K562 (cell line): Measurements from ENCODE around the gene ERVH48-1. TPM values are rescaled to one million over a fixed set of nuclear protein-coding genes. Genes with fewer than 3 reads are reported as not detected.
"Not testable (repeated sequence)": the region's sequence is repeated elsewhere in the genome, so short reads cannot be mapped to it uniquely, and the experiment has no call there.

ENCODE experiments used
- CBFA2T2 ChIP-seq: fragments of 450-650 bp; conservative IDR thresholded peaks from 2 replicates; pipeline ENCODE4 v1.6.1; 2017; ENCODE audit warnings: mild to moderate bottlenecking
- CBFA2T3 ChIP-seq: fragments of 450-650 bp; IDR thresholded peaks from 2 replicates; pipeline ENCODE4 v1.6.1; 2017
- CXXC5 ChIP-seq: fragments of 250-450 bp; sonication (Bioruptor Pico); IDR thresholded peaks from 2 replicates; pipeline ENCODE4 v1.8.0; 2022; ENCODE audit warnings: inconsistent platforms, mild to moderate bottlenecking, moderate library complexity
- DDX20 ChIP-seq: fragments of 450-650 bp; IDR thresholded peaks from 2 replicates; pipeline ENCODE4 v1.6.1; 2016; ENCODE audit warnings: missing genetic modification characterization, low read depth, mild to moderate bottlenecking, missing compliant biosample characterization, moderate library complexity
- ILK ChIP-seq: fragments of 450-650 bp; IDR thresholded peaks from 2 replicates; pipeline ENCODE4 v1.6.1; 2016; ENCODE audit warnings: missing genetic modification characterization, low read depth, mild to moderate bottlenecking, missing compliant biosample characterization, moderate library complexity, borderline replicate concordance
- JUND ChIP-seq, 2 experiments: IDR thresholded peaks; 2 replicates in 1 of 2; 3 replicates in 1 of 2; pipeline ENCODE4 v1.6.1; 2011; ENCODE audit warnings: borderline replicate concordance in 2 of 2, low read depth in 2 of 2, low read length in 2 of 2, improper control_type of control experiment in 1 of 2, missing biosample characterization in 1 of 2, missing genetic modification characterization in 1 of 2, missing genetic modification reagents in 1 of 2
- MECOM ChIP-seq: fragments of 250-450 bp; sonication (Bioruptor Pico); IDR thresholded peaks from 2 replicates; pipeline ENCODE4 v1.8.0; 2022; ENCODE audit warnings: inconsistent platforms
- MYC ChIP-seq, 2 experiments: fragments of 250-450 bp in 1 of 2; sonication (Bioruptor Pico) in 1 of 2; IDR thresholded peaks; 2 replicates each; pipeline versions ENCODE4 v1.5.1 to v1.6.1; 2012 to 2021; ENCODE audit warnings: low read depth in 2 of 2, borderline replicate concordance in 1 of 2, improper control_type of control experiment in 1 of 2, low read length in 1 of 2, mild to moderate bottlenecking in 1 of 2, moderate library complexity in 1 of 2
- OTX1 ChIP-seq: fragments of 450-650 bp; formaldehyde crosslinking; IDR thresholded peaks from 2 replicates; pipeline ENCODE4 v1.4.0; 2022; ENCODE audit warnings: mild to moderate bottlenecking
- SMAD4 ChIP-seq: fragments of 250-450 bp; sonication (Bioruptor Pico); conservative IDR thresholded peaks from 2 replicates; pipeline ENCODE4 v1.8.0; 2021; ENCODE audit warnings: inconsistent platforms, mild to moderate bottlenecking, moderate library complexity
- TAF7 ChIP-seq: fragments of 450-650 bp; IDR thresholded peaks from 2 replicates; pipeline ENCODE4 v1.6.1; 2016; ENCODE audit warnings: missing genetic modification characterization, missing compliant biosample characterization
- TCFL5 ChIP-seq: fragments of 250-450 bp; sonication (Bioruptor Pico); conservative IDR thresholded peaks from 2 replicates; pipeline ENCODE4 v1.6.1; 2021; ENCODE audit warnings: mild to moderate bottlenecking, moderate library complexity, matching md5 sums
- TEAD2 ChIP-seq: fragments of 450-650 bp; IDR thresholded peaks from 2 replicates; pipeline ENCODE4 v1.6.1; 2016; ENCODE audit warnings: missing genetic modification characterization, control low read depth, missing compliant biosample characterization
- ZKSCAN3 ChIP-seq: fragments of 250-450 bp; sonication (Bioruptor Pico); IDR thresholded peaks from 2 replicates; pipeline ENCODE4 v1.4.0; 2020
- ZNF134 ChIP-seq: fragments of 250-450 bp; sonication (Bioruptor Pico); conservative IDR thresholded peaks from 2 replicates; pipeline ENCODE4 v1.4.0; 2020
- ZNF239 ChIP-seq: fragments of 250-450 bp; sonication (Bioruptor Pico); IDR thresholded peaks from 2 replicates; pipeline ENCODE4 v1.4.0; 2020; ENCODE audit warnings: mild to moderate bottlenecking
- ZNF583 ChIP-seq: fragments of 250-450 bp; sonication (Bioruptor Pico); IDR thresholded peaks from 2 replicates; pipeline ENCODE4 v1.4.0; 2020
- ZNF644 ChIP-seq: fragments of 200-800 bp; sonication (Bioruptor generic); IDR thresholded peaks from 2 replicates; pipeline ENCODE4 v1.6.1; 2016; ENCODE audit warnings: low read depth, missing genetic modification characterization, missing compliant biosample characterization
- ZNF766 ChIP-seq: fragments of 200-800 bp; sonication (Bioruptor generic); conservative IDR thresholded peaks from 2 replicates; pipeline ENCODE4 v1.6.1; 2016; ENCODE audit warnings: missing genetic modification characterization, missing compliant biosample characterization
- polyA plus RNA-seq, 8 experiments: library from polyadenylated mRNA; depleted of rRNA in 4 of 8; stranded (reverse) in 5 of 8; unstranded in 3 of 8; fragments of >200 nt; fragmentation: Nextera tagmentation in 2 of 8; fragmentation: Illumina TruSeq in 1 of 8; extraction: Ambion mirVana in 2 of 8; extraction: Trizol in 1 of 8; gene quantifications; 2 replicates each; pipeline versions ENCODE4 v1.2.1 to v1.2.3, GENCODE V29; 2011 to 2014; ENCODE audit warnings: inconsistent platforms in 1 of 8, missing spikeins in 1 of 8
- total RNA-seq, 7 experiments: library from RNA; depleted of rRNA in 6 of 7; stranded (reverse); fragments of >200 nt in 6 of 7; fragmentation: Illumina TruSeq in 2 of 7; extraction: Trizol in 2 of 7; gene quantifications; 2 replicates each; pipeline versions ENCODE4 v1.2.1 to v1.2.3, GENCODE V29; 2011 to 2021; ENCODE audit warnings: low replicate concordance in 1 of 7
- TF ChIP-seq, protein P1 (sequence below): fragments of 450-650 bp; formaldehyde crosslinking; IDR thresholded peaks from 2 replicates; pipeline ENCODE4 v1.4.0; 2022; ENCODE audit warnings: missing genetic modification characterization
- TF ChIP-seq, protein P2 (sequence below), 2 experiments: IDR thresholded peaks in 1 of 2; conservative IDR thresholded peaks in 1 of 2; 2 replicates each; pipeline ENCODE4 v1.6.1; 2016; ENCODE audit warnings: low read depth in 2 of 2, mild to moderate bottlenecking in 1 of 2, missing compliant biosample characterization in 1 of 2, missing genetic modification characterization in 1 of 2, moderate library complexity in 1 of 2
- TF ChIP-seq, protein P3 (sequence below), 2 experiments: fragments of 250-450 bp in 1 of 2; fragments of 450-650 bp in 1 of 2; sonication (Bioruptor Pico) in 1 of 2; IDR thresholded peaks; 2 replicates each; pipeline versions ENCODE4 v1.6.1 to v1.8.0; 2016 to 2021; ENCODE audit warnings: mild to moderate bottlenecking in 2 of 2, moderate library complexity in 2 of 2, missing compliant biosample characterization in 1 of 2, missing genetic modification characterization in 1 of 2
- TF ChIP-seq, protein P4 (sequence below): fragments of 250-450 bp; sonication (Bioruptor Pico); IDR thresholded peaks from 2 replicates; pipeline ENCODE4 v1.8.0; 2022; ENCODE audit warnings: moderate library complexity, mild to moderate bottlenecking, inconsistent platforms

The ERVH48-1 gene
- total and polyA plus RNA-seq, 9 of the 15 experiments (the other 6 are each of a cell fraction or from before 2014, with no cell fraction given), result 0.08 to 0.49 (median 0.16) TPM; not detected in 3

DNA sequence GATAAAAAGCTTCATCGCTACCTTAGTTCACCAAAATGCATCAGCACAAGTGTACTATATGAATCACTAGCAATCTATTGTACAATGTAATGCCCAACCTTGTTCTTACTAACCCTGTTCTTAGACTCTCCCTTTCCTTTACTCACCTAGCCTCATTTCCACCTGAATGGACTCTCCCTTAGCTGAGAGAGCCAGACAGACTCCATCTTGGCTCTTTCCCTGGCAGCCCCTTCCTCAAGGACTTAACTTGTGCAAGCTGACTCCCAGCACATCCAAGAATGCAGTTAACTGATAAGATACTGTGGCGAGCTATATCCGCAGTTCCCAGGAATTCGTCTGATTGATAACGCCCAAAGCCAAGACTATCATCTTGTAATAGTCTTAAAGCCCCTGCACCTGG, 10.9 kb upstream of the ERVH48-1 start (continued):
- peak; percentile 88 for TF ChIP-seq TEAD2 (tag)
- TF ChIP-seq TCFL5 (CRISPR knock-in tag), result peak; percentile 82
- TF ChIP-seq SMAD4, result peak; percentile 89
- TF ChIP-seq MYC (IDR thresholded peaks at IDR 0.05; ENCODE audit: low read depth, low read length); JUND (IDR thresholded peaks at IDR 0.05; ENCODE audit: borderline replicate concordance, low read depth, low read length): not testable (repeated sequence)
- TF ChIP-seq MYC (CRISPR knock-in tag; IDR thresholded peaks at IDR 0.05; ENCODE audit: borderline replicate concordance, low read depth), result peak; percentile 85; the same call in 1 of the 2 replicates
- TF ChIP-seq, protein P1, sequence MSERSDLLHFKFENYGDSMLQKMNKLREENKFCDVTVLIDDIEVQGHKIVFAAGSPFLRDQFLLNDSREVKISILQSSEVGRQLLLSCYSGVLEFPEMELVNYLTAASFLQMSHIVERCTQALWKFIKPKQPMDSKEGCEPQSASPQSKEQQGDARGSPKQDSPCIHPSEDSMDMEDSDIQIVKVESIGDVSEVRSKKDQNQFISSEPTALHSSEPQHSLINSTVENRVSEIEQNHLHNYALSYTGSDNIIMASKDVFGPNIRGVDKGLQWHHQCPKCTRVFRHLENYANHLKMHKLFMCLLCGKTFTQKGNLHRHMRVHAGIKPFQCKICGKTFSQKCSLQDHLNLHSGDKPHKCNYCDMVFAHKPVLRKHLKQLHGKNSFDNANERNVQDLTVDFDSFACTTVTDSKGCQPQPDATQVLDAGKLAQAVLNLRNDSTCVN (CRISPR knock-in tag), result peak; percentile 78; the same call in 1 of the 2 replicates
- TF ChIP-seq ILK (tag), result peak; percentile 52; the same call in 1 of the 2 replicates
- peak; percentile 30; the same call in 1 of the 3 replicates for TF ChIP-seq JUND (tag; IDR thresholded peaks at IDR 0.05; ENCODE audit: borderline replicate concordance, low read depth, low read length)
- TF ChIP-seq CBFA2T2, result peak; percentile 38; the same call in 1 of the 2 replicates
- peak; percentile 88 for TF ChIP-seq ZNF644 (tag)
- TF ChIP-seq DDX20 (tag), result peak; percentile 90
- peak; percentile 82 for TF ChIP-seq CXXC5
- TF ChIP-seq, protein P2, sequence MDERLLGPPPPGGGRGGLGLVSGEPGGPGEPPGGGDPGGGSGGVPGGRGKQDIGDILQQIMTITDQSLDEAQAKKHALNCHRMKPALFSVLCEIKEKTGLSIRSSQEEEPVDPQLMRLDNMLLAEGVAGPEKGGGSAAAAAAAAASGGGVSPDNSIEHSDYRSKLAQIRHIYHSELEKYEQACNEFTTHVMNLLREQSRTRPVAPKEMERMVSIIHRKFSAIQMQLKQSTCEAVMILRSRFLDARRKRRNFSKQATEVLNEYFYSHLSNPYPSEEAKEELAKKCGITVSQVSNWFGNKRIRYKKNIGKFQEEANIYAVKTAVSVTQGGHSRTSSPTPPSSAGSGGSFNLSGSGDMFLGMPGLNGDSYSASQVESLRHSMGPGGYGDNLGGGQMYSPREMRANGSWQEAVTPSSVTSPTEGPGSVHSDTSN (CRISPR knock-in tag; IDR thresholded peaks at IDR 0.05; ENCODE audit: low read depth), result not testable (repeated sequence)
- TF ChIP-seq, protein P2 (tag; conservative IDR thresholded peaks at IDR 0.05; ENCODE audit: low read depth), result peak; percentile 56
- TF ChIP-seq ZNF766 (CRISPR knock-in tag), result peak; percentile 83
- TF ChIP-seq ZNF583 (CRISPR knock-in tag), result peak; percentile 97
- TF ChIP-seq OTX1 (CRISPR knock-in tag), result 0 out of 2 replicates have a peak, but pooled peaks have one; percentile 23
- TF ChIP-seq MECOM (CRISPR knock-in tag), result 0 out of 2 replicates have a peak, but pooled peaks have one; percentile 72
- peak; percentile 86; the same call in 1 of the 2 replicates for TF ChIP-seq TAF7
- TF ChIP-seq CBFA2T3, result peak; percentile 48
- TF ChIP-seq, protein P3, sequence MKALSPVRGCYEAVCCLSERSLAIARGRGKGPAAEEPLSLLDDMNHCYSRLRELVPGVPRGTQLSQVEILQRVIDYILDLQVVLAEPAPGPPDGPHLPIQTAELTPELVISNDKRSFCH (CRISPR knock-in tag; IDR thresholded peaks at IDR 0.05), result not testable (repeated sequence)
- TF ChIP-seq, protein P3 (tag; IDR thresholded peaks at IDR 0.05), result peak; percentile 97
- TF ChIP-seq ZKSCAN3, result peak; percentile 40; the same call in 1 of the 2 replicates
- peak; percentile 44; the same call in 1 of the 2 replicates for TF ChIP-seq ZNF134 (CRISPR knock-in tag)
- peak; percentile 84 for TF ChIP-seq ZNF239
- TF ChIP-seq, protein P4, sequence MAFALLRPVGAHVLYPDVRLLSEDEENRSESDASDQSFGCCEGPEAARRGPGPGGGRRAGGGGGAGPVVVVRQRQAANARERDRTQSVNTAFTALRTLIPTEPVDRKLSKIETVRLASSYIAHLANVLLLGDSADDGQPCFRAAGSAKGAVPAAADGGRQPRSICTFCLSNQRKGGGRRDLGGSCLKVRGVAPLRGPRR (CRISPR knock-in tag), result 0 out of 2 replicates have a peak, but pooled peaks have one; percentile 83
